SHP77 treated with DMSO at 0.1 percent for 48 hours (cell line): ENCODE data around the gene DSCAM.

Experiments
- DNase-seq: peaks from one replicate; lab custom pipeline; 2025; lab: John Stamatoyannopoulos, UW

Gene DSCAM

DNA sequence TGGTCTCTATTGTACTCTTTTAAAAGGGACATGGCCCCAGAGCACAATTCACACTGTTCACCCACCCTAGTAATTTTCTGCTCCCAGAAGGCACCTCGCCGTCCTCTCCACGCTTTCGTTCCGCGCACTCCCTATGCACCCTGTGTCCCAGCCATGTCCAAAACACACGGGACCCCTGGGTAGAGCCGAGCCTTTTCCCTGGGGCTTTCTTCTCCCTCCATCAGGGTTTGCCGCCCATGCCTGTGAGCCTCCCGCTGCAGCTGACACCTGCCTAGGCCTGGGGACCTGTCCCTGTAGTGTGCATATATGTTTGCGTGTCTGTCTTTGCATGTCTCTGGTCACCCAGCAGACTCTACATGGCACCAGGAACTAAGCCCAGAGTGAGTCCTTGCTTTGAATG, 677.0 kb downstream of the DSCAM start:
- no peak for DNase-seq

DNA sequence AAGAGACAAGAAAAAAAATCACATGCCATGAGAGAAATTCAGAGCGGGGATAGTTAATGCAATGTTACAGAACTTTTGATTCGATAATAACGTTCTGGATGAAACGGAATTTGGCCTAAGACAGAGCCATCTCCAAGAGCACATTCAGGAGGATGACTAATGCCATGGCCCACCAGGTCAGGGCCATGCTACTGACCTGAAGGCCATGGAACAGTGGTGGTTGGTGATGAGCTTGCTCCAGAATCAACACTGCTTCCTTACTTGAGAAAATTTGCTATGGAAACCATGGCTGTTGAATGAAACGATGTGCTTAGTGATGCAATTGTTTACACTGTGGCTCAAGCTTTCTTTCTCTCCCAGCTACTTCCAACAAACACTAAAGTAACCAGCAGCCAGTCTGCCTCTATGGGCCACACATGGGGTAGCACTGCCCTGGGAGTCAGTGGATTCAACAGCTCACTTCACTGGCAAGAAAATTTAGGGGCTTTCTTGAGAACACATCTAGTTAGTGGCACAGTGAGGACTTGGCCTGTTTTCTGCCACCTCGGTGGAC, 680.6 kb downstream of the DSCAM start:
- DNase-seq = no peak

DNA sequence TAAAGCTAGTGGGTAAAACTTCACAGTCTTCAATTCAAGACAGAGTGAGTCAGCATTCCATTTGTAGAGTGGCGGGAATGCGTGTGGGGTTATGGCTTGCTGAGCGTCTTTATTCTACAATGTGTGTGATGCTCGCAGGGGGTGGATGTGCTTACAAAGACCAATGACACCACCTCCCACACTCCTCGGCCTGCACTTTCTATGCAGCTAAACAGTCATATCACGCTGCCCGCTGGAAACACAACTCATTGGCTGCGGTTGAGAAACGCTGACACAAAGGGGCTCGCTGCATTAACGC, 681.2 kb downstream of the DSCAM start:
- DNase-seq = no peak

DNA sequence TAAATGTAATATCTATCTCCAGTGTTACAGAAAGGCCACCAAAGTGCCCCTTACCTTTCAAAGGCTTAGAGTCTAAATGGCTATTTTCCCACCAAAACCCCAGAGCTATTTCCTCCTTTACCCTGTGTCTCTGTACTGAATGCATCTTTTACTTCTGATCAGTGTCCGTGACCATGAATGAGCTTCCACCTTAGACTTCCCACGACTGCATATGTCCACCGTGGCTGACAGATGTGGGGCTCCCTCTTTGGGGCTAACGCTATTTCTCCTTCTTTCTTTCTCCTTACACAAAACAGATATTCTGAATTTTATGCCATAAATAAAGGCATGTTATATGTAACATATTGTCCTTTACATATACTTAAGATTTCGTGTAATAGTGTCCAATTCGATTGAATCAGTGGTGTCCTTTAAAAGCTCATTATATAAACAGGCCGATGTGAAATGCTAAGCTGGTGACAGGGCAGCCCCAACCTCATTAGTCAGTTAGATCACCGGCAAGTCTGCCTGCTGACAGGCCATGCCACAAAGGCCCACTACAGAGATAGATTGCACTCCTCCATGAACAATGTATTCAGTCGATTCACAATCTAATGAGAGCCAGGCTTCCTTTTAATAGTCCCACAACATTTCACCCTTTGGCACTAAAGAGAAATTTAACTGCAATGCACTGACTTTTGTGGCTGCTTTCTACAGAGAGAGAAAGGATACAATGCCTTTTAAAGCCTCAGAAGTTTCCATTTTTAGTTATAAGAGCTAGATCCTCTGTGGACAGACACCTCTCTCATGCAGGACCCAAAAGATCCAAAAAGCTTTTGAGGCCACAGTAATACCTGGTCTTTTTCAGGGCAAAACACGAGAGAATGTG, 681.8 kb downstream of the DSCAM start:
- DNase-seq = no peak

DNA sequence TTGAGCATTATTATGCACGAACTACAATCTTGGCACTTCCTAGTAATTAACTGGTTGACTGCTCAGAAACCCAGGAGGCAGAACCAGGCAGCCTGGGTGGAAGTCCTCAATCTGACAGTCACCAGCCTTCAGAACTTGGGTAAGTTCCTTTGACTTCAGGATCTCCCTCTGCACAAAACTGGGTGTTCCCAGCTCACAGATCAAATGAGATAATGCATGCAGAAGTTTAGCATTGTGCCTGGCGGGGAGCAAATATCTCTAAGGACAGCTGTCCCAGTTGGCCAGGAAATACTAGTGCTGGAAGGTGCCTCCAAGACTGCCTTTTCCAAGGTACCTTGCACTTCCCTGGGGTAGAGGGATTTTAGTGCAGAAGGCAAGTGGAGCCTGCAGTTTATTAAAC, 684.9 kb downstream of the DSCAM start:
- no peak for DNase-seq

DNA sequence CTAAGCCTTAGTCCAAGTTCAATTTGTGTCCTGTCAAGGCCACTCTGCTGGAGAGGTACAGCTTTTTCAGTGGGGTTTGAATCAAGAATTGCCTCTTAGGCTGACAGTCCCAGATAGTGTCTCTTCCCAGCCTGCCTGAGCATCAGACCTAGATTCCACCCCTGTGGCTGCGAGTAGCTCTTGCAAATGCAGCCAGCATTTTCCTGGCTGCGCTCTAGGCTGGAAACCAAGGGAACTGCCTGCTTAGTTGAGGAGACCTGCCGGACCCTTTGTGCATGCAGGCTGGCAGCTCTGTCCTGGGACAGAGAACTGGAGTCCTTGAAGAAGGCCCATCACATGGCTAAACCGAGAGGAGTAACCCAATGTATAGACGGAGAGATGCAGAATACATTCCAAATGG, 686.0 kb downstream of the DSCAM start:
- DNase-seq = no peak

DNA sequence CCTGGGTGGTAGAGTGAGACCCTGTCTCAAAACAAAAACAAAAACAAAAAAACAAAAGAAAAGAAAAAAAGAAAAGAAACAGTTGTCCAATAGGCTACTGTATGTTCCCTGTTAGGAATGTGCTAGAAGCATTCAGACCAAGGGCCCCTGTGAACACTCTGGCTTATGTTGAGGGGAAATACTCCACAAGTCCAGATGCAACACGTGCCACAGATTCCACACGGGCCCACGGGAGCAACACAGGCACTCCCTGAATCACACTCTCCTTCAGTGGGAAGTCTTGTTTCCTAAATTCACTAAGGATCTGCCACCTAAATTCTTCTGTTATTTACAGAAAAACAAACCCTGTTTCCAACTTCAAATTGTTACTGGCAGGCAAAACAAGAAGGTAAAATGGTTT, 688.6 kb downstream of the DSCAM start:
- DNase-seq = no peak

DNA sequence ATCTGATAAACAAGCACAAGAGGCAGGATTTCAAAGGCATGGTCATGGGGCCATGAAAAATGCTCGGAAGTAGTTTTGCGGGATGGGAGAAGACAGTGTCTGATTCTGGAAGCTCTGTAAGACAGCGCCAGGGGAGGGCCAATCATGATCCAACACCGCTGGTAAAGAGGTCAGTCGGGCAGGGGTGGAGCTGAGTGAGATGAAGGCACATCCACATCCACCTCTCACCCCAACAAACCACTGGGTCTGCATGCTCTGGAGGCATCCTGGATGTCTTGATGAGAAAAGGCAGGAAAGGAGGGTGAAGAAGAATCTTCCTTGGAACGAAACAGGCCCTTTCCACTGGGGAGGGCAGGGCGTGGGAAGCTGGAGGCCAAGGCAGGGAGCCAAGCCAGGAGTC, 691.4 kb downstream of the DSCAM start:
- DNase-seq = no peak

DNA sequence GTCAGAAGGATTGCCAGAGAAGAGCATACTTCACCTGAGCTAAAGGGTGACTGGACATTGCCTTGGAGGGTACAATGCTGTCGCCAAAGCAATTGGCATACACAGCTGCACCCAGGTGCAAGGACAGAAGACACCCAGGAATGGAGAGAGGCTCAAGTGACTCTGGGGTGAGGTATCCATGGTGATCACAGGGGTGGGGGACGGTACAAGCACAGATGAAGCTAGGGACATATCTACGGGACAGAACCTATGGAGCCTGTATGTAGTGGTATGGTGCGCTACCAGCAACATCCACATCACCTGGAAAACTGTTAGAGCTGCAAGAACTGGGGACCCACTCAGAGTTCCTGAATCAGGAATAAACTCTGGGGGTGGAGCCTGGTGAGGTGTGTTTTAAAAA, 693.6 kb downstream of the DSCAM start:
- DNase-seq = no peak

DNA sequence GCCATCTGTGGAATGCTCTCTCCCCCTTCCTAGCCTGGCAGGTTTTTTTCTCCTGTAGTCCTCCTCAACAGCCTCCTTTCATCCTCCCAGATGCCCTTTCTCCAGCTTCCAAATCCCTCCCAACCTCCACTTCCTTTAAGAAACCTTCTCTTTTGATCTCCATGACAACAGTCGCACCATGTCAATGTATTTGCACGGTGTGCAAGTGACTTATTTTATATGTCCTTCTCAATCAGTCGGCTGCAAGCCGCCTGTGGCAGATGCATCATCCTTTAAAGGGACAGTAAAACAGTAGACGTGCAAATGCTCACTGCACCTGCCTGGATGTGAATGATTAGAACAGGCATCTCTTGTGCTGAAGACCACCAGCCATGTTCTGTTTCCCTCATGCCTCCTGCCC, 694.5 kb downstream of the DSCAM start:
- DNase-seq = no peak

DNA sequence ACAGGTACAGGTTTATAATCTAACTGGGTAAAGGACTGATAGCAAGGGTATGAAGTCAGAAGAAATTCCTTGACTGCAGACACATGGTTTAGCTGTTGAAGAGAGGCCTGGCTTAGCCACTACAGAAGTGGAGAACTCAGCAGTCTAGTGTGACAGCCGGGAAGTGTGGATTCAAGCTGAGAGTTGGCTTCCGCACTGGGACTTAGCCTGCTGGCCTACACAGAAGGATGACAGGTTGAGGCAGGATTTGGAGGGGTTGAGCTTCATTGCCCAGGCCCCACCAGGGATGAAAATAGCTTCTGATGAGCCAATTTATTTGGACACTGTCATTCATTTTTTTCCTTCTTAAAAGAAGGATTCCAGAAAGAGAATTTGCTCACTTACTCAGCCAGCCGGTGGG, 695.3 kb downstream of the DSCAM start:
- no peak for DNase-seq

DNA sequence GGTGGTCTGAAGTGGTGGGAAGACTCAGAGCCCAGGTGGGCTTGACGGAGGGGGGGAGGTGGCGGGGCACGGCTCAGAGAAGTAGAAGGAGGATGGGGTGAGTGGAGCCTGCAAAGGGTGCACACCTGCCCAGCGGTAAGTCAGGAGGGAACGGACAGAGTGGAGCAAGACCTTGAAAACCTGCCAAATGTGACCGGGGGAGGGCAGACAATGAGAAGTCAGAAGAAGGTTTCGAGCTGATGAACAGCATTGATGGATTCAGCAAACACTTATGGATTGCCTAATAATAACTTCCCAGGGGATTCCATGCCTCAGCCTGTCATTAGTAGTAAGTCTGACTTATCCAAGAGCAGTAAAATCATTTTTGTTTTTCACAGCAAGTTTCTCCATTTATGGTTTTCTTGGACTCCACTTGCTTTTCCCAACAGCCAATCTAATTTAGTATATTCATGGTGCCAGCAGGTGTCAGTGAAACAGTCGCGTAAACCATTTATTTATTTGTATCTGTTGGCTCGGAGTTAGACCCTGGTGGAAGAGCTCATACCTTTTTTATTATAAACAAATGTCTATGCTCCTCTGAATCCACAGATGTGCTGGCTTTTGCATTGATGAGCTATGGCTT, 700.6 kb downstream of the DSCAM start:
- DNase-seq = no peak

DNA sequence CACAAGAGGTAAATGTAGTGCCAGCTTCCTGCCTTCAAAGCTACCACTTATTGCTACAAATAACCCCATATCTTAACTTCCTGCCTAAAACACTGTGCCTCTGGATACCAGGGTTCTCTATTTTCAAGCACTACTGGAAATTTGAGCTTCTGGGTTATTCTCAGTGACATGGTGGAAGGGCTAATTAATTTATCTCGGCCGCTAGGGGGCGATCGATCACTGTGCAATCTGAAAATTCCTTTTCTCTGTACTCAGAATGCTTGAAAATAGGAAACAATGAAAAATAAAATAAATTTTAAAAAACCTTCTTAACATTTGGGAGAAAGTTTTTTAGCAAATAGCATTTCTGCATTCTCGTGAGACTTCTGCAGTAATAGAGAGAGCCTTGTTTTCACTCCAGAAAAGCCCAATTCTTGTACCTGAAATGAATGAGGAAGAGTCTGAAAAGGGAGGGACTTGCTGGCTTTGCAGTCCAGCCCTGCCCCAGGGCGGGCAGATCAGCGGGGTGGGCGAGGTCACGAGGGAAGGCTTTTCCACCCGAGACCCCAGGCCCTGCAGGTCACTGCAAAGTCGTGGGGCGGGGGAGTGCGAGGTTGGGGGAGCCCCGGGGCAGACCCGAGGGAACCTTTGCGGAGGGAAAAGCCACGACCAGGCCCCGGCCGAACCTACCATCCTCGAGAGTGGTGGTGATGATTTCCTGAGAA, 703.0 kb downstream of the DSCAM start:
- DNase-seq = no peak

DNA sequence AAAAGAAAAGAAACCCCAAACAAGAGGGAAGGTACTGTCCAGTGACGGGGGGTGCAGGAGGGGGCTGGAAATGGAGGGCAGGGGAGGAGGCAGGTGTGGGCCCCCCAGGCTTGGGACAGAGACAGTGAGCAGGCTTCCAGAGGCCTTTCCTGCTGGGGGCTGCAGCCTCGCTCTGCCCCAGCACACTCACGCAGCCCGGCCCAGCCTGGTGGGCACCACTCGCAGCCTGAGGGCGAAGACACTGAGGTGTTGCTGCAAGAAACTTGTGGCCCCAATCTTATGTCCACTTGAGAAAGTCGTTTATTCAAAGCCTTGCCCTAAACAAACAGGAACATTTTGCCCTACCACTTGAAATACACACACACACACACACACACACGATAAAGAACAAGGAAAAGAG, 705.3 kb downstream of the DSCAM start:
- DNase-seq = no peak

DNA sequence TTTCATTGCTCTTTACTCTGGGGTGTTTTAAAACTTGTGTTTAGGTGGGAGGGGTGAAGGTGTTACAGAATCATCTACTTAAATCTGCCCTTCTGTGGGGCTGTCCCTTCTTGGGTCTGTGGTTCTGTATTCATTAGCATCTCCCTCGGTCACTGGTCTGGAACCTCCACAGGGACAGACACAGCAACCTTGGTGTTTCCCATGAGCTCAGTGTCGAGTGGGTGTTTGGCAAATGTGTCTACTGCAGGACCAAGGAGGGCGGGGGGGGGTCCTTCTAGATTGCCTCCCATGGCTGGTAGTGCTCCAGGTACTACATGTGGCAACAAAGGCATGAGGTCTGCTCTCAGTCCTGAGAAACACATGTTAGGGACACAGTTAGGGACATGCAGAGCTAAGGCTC, 706.3 kb downstream of the DSCAM start:
- DNase-seq = no peak

DNA sequence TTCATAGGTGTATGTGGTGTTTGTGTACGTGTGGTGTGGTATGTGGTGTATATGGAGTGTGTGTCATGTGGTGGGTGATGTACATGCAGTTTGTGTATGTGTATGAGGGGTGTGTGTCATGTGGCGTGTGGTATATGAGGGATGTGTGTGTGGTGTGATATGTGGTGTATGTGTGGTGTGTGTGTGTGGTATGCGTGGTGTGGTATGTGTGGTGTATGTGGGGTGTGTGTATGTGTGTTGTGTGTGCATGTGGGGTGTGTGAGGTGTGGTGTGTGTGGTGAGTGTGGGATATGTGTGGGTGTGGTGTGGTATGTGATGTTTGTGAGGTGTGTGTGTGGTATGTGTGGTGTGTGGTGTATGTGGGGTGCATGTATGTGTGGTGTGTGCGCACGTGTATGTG, 707.3 kb downstream of the DSCAM start:
- no peak for DNase-seq

DNA sequence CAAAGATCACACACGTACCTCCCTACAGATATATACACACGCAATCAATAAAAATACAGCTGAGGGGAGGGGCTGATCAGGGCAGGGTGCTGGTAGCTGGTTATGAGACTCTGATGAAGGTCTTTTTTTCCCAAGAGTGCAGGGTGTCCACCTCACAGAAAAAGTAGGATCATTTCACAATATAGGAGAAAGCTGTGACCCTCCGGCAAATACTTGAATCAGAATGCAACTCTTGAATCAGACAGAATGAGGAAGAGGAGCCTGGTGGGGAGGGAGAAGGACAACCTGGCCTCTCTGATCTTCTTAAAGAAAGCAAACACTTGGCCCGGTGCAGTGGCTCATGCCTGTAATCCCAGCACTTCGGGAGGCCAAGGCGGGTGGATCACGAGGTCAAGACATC, 710.4 kb downstream of the DSCAM start:
- no peak for DNase-seq

DNA sequence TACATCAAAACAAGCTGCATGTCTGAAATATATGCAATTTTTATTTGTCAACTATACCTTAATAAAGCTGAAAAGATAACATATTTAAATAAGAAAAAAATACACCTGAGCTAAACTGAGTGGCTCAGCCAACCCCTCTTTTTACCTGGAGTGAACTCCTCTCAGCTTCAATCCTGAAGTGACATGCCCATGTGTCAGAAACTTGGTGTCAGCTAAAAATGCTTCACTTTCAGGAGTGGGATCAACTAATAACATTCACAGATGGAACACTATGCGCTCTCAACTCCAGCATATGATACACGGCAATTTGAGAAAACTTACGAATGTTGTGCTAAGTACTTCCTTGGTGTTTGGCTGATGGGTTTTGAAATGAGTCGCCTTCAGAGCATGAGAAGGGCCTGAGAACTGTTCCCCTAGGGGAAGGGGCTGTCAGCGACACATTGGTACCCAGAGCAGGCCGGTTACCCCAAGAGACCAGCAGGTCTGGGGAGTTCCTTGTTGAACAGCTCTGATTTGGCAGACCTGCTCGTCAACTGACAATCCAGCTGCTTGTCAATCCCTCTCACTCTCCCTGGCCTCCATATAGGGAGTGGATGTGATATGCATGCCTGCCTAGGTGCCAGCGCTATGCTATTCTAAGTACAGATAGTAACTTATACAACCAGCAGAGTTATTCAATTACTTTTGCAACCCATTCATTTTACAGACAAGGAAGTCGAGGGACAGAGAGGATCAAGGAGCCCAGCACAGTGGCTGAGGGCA, 712.0 kb downstream of the DSCAM start:
- DNase-seq = no peak

DNA sequence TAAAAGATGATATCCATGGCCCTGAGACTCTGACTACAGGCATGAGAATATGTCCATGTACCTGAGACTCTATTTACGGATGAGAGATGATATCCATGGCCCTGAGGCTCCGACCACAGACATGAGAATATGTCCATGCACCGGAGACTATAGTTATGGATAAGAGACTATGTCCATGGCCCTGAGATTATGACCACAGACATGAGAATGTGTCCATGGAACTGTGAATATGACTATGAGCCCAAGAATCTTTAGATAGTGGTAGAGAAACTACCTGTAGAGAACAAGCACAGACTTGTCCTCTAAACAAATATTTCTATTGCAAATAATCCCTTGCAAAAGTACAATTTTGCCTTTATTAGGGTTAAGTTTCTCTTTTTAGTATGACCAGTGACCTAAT, 716.5 kb downstream of the DSCAM start:
- no peak for DNase-seq

DNA sequence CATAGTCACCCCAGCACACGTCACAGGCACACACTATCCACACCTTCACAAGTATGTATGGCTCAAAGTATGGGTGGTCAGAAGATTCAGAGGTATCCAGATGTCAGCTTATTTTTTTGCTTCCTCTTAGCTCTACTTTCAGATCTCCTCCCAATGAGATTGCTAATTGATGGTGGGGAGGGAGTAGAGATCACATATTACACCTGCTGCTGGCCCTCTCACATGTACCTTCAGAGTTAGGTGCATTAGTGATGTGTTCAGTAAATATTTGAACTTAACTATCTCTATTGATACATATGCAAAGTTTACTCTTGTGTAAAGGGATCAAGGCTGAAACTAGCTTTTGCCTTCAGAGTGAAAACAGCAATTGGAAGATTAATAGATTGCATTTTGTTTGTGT, 717.1 kb downstream of the DSCAM start:
- no peak for DNase-seq

DNA sequence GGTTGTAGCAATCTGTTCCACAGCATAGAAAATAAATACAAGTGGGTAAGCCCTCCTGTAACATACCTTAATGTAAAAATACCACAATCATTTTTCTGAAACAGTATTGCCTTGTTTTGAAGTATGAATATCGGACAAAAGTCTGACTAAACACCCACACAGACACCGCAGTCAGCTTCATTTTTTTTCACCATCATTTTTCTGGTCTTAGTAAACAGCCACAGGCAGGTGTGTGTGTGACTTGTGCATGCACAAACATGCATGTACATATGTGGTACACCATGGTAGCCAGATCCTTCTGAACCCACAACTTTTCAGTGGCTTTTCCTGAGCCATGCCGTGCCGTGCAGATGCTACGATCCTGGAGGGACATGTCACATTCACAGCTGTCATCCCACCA, 718.1 kb downstream of the DSCAM start:
- no peak for DNase-seq

DNA sequence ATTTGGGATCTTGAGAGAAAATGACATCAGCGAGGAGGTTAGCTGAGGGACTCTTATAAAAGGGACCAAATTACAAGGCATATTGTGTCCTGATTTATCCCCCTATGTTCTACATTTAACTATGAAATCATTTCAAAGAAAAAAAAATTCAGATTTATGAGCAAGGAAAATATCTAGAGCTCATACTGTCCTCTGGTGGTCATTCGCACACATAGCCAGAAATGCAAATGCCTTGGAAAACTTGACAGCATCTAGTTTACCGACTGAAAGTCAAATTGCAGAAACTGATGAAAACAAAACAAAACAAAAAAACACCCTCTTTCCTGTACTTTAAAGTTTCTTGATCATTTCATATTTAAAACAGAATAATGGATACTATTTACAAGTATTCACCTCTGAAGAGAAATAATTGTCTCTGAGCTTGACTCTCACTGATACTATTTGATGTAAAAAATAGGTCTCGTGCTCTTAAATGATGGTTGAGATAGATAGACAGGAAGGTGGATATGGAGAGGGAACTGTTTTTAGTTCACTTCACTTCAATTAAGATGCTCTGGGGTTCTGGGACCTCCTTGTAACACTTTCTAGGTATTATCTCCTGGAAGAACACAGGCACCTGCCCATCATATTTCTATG, 725.9 kb downstream of the DSCAM start:
- DNase-seq = no peak
